Activated CD4-positive, CD25-positive, alpha-beta regulatory T cell treated with anti-CD3 and anti-CD28 coated beads, Interleukin-2, amount 50 U/mL, for 24 hours (primary cell): ENCODE measurements around the gene FASTKD2.
"Not testable (repeated sequence)": the region's sequence is repeated elsewhere in the genome, so short reads cannot be mapped to it uniquely, and the experiment has no call there.

Experiments
- ATAC-seq, 2 donors: fragments of 150-1000 bp; cut with Tn5 transposase; one replicate each; pipeline ENCODE4 v1.10.0; 2021; ENCODE audit warnings: mild to moderate bottlenecking in 1 of 2, moderate library complexity in 1 of 2

Gene FASTKD2

DNA sequence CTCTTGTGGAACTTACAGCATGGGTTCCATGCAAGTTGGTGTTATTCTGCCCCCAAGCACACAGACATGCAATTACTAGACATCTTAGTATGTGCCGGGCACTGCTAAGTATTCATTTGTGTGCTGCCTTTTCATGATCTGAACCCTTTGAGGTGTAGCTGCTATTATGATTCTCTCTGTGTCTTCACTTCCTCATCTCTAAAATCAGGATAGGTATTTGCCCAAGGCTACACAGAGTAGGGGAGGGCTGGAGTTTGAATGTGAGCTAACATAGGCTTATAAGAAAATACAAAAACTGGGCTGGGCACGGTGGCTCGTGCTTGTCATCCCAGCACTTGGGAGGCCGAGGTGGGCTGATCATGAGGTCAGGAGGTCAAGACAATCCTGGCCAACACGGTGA is 27.2 kb downstream of the FASTKD2 start:
- ATAC-seq = no peak

- ATAC-seq = no peak
These were observed 32.0 kb downstream of the FASTKD2 start for GRCh38 chr2:206797376-206797775.

- ATAC-seq = peak; percentile 25 to 63
These were observed 32.6 kb downstream of the FASTKD2 start for GRCh38 chr2:206798000-206798399.

GRCh38 chr2:206799083-206799482 is 33.7 kb downstream of the FASTKD2 start:
- ATAC-seq = peak in 1 of 2 donors; percentile 47

DNA sequence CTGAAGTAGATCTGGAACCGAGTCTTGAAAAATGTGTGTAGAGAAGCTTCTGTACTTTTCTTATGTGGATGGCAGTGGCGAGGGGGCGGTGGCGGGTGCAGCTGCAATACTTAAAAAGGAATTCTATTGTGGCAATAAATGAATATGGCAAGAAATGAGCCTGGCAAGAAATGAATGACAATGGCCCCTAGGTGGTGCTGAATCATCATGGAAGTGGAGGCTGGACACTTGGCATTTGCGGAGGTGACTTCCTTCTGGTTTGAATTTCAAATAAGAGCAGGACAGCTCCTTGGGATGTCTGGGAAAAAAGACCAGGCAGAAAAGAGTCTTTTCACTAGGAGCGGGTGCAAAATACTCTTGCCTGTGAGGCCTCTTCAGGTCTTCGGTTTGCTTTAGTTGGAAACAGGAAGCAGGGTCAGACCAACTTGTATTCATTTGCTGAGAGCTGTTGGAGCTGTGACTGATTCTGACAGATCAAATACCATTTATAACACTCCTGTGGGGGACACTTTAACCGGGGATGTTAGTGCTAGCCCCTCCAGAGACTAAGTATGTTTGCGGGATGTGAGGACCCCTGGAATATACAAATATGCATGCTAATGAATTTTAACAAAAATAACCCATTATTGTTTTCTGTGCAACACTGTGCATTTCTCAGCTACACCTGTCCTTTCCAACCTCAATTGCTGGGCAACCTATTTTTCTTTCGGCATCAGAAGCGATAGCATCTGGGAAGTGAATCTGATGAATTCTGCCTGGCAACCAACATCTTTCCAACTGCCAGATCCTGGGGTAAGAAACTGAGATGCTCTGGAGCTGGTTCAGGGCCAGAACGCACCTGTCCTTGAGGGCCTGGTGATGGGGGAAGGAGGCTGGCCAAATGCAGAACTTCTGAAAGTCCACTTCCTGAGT is 35.4 kb downstream of the FASTKD2 start:
- ATAC-seq = no peak

DNA sequence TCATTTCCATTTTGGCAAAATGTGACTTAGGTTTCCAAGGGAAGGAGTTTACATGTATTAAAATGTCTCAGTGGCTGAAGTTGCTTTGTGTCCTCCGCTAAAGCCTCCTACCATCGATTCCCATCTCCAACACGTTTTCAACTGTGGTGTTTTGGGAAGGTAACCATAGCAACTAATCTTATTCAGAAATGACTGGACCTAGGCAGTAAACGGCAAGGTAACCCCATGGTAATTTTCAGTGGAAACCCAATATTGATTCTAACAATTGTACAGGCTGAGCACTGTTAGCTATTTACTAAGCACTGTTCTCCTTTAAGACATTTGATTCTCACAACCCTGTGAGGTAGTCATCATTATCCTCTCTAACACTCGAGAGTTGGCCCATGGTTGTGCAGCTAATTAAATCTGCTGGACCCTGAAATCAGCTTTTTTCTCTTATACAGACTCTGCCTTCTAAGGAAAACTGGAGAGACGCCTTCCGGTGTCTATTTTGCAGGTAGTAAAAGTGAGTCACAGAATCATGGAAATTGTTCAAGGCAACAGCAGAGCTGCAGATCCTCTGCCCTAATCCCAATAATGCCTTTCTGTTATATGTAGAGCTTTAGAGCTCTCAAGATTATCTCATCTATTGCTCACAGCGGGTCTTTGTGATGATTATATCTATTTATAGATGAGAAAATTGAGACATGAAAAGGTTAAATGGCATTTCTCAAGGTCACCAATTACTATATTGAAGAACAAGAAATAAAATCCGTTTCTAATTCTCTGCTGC is 36.2 kb downstream of the FASTKD2 start:
- no peak for ATAC-seq

GRCh38 chr2:206802654-206803514 is 37.5 kb downstream of the FASTKD2 start:
- ATAC-seq = no peak

- ATAC-seq = no peak
These were observed 38.9 kb downstream of the FASTKD2 start for GRCh38 chr2:206804326-206804725.

- no peak for ATAC-seq
These were observed 40.6 kb downstream of the FASTKD2 start for GRCh38 chr2:206805887-206806607.

GRCh38 chr2:206807624-206808023 is 42.2 kb downstream of the FASTKD2 start:
- ATAC-seq = not testable (repeated sequence)

DNA sequence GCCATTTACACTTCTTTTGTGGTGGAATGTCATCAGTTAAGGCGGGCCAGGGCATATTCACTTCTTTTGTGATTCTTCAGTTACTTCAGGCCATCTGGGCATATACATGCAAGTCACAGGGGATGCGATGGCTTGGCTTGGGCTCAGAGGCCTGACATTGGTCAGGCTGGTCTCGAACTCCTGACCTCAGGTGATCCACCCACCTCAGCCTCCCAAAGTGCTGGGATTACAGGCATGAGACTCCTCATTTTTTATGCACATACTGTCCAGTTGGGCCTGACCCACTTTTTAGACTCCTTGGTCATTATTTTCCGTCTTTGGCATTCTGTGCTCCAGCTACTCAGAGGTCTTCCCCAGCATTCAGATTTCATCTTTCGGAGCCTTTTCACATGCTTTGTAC is 47.1 kb downstream of the FASTKD2 start:
- not testable (repeated sequence) for ATAC-seq

- no peak for ATAC-seq
These were observed 49.1 kb downstream of the FASTKD2 start for GRCh38 chr2:206814498-206814897.

- ATAC-seq = no peak
These were observed 55.4 kb downstream of the FASTKD2 start for GRCh38 chr2:206820807-206821206.

DNA sequence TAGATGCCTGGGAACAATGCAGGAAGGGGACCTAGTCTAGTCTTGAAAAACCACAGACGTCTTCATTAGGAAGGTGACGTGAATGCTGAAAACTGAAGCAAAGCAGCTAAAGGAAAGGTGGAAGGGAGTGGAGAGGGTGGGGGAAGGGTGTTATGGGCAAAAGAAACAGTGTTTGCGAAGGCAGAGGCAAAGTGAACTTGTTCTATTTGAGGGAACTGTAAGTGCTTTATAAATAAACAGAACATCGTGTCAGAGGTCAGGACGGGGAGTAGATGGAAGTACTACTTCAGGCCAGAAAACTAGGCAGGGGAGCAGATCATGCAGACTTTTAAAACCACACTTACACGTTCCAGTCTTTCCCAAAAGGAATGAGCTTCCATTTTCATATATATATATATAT is 57.8 kb downstream of the FASTKD2 start:
- no peak for ATAC-seq

DNA sequence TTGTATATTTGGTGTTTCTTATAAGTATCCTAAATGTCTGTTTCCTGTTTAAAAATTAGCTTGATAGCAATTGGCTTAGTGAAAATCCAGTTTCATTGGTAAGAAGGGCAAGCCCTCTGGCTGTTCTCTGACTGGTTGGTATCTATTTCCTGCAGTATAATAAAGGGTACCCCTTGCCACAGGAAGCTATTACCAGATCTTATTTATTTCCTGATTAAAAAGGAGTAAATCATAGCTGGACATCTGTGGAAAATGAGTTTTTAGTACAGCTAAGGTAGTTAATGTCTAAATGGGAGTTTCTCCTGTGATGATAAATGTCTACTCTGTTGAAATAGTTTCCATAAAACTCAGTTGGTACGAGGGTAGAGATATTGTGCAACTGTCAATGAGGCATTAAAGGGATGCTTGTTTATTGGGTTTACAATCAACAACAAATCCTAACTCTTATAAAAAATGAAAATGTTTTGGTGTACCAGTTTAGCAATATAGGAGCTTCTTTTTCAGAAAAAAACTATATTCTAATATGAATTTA is 58.7 kb downstream of the FASTKD2 start:
- no peak for ATAC-seq

GRCh38 chr2:206824993-206825392 is 59.6 kb downstream of the FASTKD2 start:
- no peak for ATAC-seq

- no peak for ATAC-seq
These were observed 66.1 kb downstream of the FASTKD2 start for GRCh38 chr2:206831442-206831995.

- no peak for ATAC-seq
These were observed 67.5 kb downstream of the FASTKD2 start for GRCh38 chr2:206832873-206833272.

- no peak for ATAC-seq
These were observed 67.9 kb downstream of the FASTKD2 start for GRCh38 chr2:206833291-206833690.

DNA sequence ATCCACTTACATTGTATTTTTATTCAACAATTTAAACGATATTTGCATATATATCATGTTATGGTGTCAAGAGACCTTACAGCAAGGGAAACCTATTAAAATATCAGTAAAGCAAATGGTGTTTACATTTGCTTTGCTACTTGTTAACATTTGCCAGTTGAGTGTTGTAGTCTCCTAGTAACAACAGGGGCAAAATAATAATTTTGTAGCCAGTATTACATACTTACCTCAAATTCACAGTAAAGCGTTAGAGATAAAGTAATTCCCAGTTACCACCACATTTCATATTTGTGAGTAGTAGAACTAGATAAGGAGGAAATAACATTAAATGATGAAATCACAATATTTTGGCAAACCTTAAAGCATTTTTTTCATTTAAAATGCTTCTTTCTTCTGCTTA is 71.3 kb downstream of the FASTKD2 start:
- ATAC-seq = no peak

DNA sequence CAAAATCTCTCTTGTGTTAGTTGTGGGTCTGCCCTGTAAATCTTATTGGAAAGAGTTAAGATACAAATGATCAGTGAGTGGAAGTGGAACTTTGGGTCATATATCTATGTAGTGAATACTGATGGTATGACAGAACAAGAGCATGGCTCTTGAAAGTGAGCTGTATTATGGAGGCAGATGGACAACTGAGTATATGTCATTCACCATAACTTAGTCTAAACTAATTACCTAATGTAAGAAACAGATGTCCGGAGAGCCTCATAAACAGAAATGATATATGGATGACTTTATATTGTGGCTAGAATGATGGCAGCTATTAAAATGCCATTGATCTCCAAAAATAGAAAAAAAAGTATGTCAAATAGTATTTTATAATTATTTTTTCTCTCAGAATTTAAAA is 72.4 kb downstream of the FASTKD2 start:
- no peak for ATAC-seq

- no peak for ATAC-seq
These were observed 73.3 kb downstream of the FASTKD2 start for GRCh38 chr2:206838690-206839089.
